GM21619 (cell line): Measurements from ENCODE around the gene HLA-DRB5.
A peak's percentile ranks its signal among the peaks of the same experiment; 100 is the strongest.
"Not testable (repeated sequence)": the region's sequence is repeated elsewhere in the genome, so short reads cannot be mapped to it uniquely, and the experiment has no call there.

ENCODE experiments used
- ATAC-seq: cut with Tn5 transposase; IDR thresholded peaks from one replicate; pipeline ENCODE4 v1.9.1; 2021; ENCODE audit not compliant: unreplicated experiment

Gene HLA-DRB5

DNA sequence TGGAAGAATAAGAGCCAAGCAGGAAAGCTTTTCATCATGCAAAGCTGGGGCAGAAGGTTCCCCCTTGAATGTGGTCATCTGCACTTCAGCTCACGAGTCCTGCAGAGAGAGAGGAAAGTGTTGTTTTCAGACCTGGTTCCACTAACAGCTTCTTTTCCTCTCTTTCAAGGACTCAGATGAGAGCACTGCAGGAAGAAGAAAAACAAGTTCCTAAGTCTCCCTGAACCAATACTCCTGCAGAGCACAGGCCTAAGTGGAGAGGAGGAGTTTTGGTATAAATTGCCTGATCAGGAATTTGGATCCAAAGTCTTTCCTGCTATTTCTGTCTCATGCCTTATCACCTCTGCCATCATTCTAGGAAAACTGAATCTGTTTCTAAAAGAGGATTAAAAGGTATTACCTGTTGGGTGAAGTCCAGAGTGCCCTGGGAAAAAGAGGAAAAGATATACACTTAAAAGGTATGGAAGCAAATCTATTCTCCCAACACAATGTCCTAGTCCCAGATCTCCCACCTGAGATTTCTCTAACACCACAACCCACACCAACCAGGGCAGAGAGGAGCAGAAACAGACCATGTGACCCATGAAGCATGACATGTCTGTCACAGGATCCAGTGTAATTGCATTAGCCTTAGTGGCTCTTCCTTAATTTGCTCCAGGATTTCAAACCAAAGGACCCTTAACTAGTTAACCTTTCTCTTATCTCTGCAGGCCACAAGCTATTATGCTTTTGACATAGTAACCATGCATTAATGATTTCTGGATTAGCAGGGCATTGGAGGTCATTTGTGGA lies 12.2 kb downstream of the HLA-DRB5 start:
- no peak for ATAC-seq

DNA sequence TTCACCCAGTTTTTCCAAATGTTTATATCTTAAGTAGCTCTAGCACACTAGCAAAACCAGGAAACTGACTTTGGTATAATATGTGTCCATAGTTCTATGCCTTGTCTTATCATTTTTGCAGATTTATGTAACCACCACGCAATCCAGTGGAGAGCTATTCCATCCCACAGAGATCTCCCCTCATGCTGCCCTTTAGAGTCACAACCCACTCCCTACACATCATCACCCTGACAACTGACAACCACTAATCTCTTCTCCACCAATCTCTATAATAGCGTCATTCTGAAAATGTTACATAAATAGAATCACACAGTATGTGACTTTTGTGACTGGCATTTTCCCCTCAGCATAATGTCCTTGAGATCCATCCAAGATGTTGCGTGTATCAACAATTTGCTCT lies 29.1 kb downstream of the HLA-DRB5 start:
- ATAC-seq: no peak

DNA sequence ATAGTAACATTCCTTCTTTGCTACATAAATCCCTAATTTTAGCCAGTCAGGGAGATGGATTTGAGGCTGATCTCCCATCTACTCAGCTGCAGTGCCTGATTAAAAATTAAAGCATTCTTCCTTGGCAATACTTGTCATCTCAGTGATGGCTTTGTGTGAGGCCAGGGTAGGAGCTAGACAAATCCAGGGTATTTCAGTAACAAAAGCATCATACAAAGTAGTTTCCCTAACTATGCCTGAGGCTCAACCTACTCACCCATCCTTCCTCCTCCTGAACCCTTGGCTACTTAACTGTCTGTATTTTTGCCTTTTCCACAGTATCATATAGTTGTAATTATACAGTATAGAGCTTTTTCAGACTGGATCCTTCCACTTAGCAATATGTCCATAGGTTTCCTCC lies 37.7 kb downstream of the HLA-DRB5 start:
- no peak for ATAC-seq

DNA sequence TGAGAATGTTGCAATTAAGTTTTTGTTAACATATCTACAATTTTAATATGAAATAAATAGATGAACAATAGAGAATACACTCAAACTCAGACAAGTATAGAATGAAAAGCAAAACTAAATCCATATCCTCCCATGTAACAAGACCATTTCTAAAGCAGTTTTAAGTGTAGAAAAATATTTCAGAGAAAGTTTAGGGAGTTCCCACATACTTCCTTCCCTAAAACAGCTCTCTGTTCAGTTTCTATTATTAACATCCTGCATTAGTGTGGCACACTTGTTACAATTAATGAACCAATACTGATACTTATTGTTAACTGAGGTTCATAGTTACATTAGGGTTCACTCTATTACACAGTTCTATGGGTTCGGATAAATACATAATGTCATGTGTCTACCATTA lies 38.4 kb downstream of the HLA-DRB5 start:
- no peak for ATAC-seq

DNA sequence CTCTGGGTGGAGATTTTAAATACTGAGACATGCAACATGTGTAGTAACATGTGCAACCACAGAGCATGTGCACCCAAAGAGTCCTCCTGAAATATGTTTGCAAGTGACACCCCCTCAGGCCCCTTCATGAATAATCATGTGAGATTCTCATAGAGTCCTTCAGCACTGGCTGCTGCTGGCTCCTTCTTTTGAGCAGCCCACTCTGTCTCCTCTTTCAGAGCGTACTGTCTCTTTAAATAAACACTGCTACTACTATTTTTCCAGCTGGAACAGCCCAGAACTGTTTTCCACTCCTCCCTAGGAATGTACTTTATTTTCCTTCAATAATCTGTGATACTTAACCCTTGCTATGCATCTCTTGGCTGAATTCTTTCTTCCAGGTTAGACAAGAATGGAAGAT lies 42.0 kb downstream of the HLA-DRB5 start:
- no peak for ATAC-seq

DNA sequence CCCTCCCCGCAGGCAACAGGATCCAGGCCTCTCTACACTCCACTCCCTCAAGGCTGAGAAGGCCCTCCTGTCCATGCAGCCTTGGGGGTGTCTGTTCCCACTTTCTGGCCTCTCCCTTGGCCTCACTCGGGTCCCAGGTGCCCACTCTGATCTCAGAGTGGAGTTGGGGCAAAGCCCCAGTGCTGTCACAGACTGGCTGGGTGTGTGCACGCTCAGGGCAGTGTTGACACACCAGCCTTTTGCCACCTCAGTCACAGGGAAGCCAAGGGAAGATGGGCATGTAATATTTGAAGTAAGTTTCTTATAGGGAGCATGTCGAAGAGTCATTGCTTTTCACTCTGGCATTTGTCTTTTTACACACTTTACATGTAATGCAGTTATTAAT lies 45.5 kb downstream of the HLA-DRB5 start:
- ATAC-seq: no peak

DNA sequence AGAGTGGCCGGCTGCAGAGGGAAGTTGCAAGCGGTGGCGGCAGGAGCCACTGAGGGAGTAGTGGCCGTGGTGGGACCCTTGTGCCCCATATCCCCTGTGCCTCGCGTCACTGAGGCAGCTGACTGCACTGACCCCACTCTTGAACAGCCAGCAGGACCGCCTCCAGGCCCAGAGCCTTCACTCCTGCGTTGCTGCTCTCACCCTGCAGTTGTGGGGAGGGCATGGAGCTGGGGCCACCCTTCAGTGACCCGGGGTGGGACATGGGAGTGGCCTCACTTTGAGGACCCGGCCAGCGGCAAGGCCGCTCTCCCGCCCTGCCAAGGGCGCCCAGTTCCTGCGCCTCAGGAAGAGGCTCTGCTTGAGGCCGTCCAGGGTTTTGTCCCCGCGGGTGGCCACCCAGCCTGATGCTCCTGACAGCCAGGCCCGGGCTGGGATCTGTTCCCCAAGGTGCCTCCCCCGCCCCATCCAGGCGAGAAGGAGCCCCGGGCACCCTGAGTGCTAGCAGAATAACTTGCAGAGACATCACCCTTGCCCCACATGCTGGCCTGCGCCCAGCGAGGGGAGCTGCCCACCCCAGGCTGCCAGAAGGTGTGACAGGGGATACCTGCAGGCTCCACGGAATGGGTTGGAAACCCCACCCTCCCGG lies 46.0 kb downstream of the HLA-DRB5 start:
- no peak for ATAC-seq

DNA sequence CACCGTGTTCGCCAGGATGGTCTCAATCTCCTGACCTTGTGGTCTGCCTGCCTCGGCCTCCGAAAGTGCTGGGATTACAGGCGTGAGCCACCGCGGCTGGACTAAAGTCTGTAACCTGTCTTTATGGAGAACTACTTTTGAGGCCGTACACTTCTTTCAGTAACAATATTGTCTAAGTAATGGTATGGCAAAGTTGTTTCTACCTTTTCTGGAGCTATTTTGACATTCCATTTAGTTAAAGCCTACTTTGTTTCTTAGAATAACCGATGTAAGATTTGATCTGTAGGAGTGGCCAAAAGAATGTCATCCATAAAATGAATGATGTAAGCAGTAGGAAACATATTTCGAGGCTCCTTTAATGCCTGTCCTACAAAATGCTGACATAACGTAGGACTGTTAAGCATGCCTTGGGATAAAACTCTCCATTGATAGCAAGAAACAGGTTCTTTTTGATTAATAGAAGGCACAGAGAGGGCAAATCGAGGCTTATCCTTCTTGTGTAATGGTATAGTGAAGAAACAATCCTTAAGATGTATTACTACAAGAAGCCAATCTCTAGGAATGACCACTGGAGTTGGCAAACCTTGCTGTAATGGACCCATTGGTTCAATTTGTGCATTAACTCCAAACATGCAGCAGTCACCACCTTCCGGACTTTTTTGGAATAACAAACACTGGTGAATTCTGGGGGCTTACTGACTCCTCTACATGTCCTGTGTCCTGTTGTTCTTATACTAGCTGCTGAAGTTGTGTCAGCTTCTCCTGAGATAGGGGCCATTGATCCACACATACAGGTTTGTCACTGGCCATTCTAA lies 54.5 kb downstream of the HLA-DRB5 start:
- no peak for ATAC-seq

DNA sequence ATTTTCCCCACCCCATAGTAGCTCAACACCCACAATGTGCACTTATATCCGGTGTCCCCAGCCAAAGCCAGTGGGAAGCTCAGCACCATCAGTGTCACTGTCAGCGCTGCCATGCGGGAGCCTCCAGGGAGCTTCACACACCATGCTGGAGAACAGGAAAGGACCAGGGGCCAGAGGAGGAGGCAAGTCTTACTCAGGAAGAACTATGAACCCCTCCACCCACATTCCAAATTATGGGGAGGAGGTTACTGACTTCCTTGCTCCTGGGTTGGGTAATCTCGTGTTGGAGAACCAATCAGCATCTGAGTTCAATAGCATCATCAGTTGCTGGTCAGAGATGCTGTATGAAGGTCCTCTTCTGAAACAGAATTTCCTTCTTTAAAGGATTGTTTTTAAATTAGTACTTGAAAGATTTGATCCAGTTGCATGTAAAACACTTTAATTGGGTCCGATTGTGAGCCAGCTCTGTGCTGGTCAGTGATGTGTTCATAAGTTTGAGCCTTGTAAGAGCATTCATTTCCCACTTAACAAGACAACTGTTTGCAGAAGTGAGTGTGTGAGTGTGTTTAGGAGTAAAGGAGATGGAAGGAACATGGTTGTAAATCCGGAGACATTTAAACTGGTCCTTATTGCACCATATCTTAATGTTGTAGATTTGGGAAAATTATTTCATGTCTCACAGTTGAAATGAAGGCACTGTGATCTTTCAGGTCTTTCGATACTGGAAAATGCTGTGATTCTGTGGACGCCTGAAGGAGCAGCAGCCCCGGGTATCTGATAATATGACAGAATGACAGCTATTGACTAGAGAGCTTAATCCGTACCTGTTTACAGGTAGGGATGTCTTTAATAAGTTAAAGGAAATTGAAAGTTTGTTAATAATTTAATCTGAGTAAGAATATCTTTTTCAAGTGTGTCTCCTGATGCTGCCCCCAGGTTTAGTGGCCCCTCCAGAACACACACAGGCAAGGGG lies 56.4 kb downstream of the HLA-DRB5 start:
- ATAC-seq: peak; percentile 96

DNA sequence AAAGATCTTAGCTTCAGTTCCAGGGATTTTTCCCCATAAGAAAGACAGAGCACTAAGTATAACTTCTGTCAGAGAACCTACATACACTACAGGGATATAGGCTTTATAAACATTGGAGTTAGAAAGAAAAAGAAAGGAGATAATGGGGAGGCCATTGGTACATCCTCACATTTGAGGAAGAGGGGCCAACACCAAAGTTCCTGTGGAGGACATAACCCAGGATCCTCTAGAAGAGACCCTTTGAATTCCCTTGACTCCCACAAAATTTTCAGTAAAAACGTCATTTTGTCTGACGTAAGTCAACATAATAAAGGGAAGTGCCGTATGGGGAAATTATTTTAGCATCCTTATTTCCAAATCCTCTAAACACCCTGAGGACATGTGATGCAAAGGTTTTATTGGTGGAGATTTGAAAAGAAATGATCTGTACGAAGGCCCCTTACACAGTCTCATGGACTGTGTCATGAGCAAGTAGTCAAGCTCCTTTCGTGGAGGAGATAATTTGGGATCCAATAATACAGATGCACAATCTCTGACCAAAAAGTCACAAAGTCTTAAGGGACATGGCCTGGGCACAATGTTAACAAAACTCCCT lies 57.2 kb downstream of the HLA-DRB5 start:
- ATAC-seq: no peak

DNA sequence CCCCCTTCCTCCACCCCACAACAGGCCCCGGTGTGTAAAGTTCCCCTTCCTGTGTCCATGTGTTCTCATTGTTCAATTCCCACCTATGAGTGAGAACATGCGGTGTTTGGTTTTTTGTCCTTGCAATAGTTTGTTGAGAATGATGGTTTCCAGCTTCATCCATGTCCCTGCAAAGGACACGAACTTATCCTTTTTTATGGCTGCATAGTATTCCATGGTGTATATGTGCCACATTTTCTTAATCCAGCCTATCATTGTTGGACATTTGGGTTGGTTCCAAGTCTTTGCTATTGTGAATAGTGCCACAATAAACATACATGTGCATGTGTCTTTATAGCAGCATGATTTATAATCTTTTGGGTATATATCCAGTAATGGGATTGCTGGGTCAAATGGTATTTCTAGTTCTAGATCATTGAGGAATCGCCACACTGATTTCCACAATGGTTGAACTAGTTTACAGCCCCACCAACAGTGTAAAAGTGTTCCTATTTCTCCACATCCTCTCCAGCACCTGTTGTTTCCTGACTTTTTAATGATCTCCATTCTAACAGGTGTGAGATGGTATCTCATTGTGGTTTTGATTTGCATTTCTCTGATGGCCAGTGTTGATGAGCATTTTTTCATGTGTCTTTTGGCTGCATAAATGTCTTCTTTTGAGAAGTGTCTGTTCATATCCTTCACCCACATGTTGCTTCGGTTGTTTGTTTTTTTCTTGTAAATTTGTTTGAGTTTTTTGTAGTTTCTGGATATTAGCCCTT lies 62.2 kb downstream of the HLA-DRB5 start:
- ATAC-seq: not testable (repeated sequence)
